ENCODE data around the gene CLEC4C. TPM values are rescaled to one million over a fixed set of nuclear protein-coding genes. Genes with fewer than 3 reads are reported as not detected.
"Not testable (repeated sequence)": the region's sequence is repeated elsewhere in the genome, so short reads cannot be mapped to it uniquely, and the experiment has no call there.

The CLEC4C gene
- total RNA-seq, 3 donors from 2014 or later (not counting 1 experiment from before 2014, with no cell fraction given) = 0.54 TPM; not detected in 2

DNA sequence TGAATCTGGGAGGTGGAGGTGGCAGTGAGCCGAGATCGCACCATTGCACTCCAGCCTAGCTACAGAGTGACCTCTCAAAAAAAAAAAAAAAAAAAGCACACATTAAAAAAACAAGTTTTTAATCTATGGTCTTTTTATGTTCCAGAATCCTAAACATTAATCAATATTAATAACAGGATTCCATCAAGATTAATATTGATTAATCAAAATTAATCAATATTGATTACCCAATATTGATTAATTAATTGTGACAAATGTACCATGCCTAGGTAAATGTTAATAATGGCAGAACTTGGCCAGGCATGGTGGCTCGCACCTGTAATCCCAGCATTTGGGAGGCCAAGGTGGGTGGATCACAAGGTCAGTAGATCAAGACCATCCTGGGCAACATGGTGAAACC is 34.1 kb upstream of the CLEC4C start:
- DNase-seq = no peak
- WGBS (ENCODE audit: insufficient coverage) = 98% methylated on average over 3 of the region's 3 CpGs
- intact Hi-C loops (cut with micrococcal nuclease) = no loop called here

GRCh38 chr12:7769999-7770398 is 22.8 kb upstream of the CLEC4C start:
- no peak for TF ChIP-seq CTCF (IDR thresholded peaks at IDR 0.05)
- intact Hi-C loops (cut with micrococcal nuclease) = no loop called here
- WGBS (ENCODE audit: insufficient coverage) = 62% methylated on average over 2 of the region's 3 CpGs
- Mint-ChIP-seq H3K36me3 (no peaks in the 10 kb centered on the region), H3K4me1 (no peaks in the 10 kb centered on the region), H3K9me3 (no peaks in the 10 kb centered on the region), H3K27ac (no peak overlapping the region), H3K4me3 (no peak overlapping the region), H3K27me3 (ENCODE audit: low read depth in 2 of 2) (peaks cover 0 to 6% of the 10 kb centered on the region in 2 donors)
- DNase-seq (no peak), ATAC-seq (no peak)
- no peak overlapping the region for H3K4me3 ChIP-seq (ENCODE audit: low read length)
- H3K4me1 ChIP-seq (ENCODE audit: control insufficient read depth, insufficient read depth, low read length) = no peaks in the 10 kb centered on the region
- H3K9me3 ChIP-seq (ENCODE audit: control insufficient read depth, insufficient read depth, low read length) = no peaks in the 10 kb centered on the region
- no peaks in the 10 kb centered on the region for H3K27me3 ChIP-seq (ENCODE audit: control insufficient read depth, insufficient read depth, low read length)
- H3K27ac ChIP-seq (ENCODE audit: low read length) = no peak overlapping the region
- no peaks in the 10 kb centered on the region for H3K36me3 ChIP-seq (ENCODE audit: control insufficient read depth, insufficient read depth, low read length)

More for the DNA sequence above, 34.1 kb upstream of the CLEC4C start:
- Mint-ChIP-seq H3K9me3 (no peaks in the 10 kb centered on the region), H3K4me1 (no peaks in the 10 kb centered on the region), H3K36me3 (no peaks in the 10 kb centered on the region), H3K4me3 (no peak overlapping the region), H3K27ac (no peak overlapping the region), H3K27me3 (ENCODE audit: low read depth in 2 of 2) (no peaks in the 10 kb centered on the region)
- Histone ChIP-seq H3K9me3 (ENCODE audit: control insufficient read depth, insufficient read depth, low read length) (no peaks in the 10 kb centered on the region), H3K27me3 (ENCODE audit: control insufficient read depth, insufficient read depth, low read length) (no peaks in the 10 kb centered on the region), H3K4me3 (ENCODE audit: low read length) (no peak overlapping the region), H3K4me1 (ENCODE audit: control insufficient read depth, insufficient read depth, low read length) (no peaks in the 10 kb centered on the region), H3K36me3 (ENCODE audit: control insufficient read depth, insufficient read depth, low read length) (no peaks in the 10 kb centered on the region), H3K27ac (ENCODE audit: low read length) (no peak overlapping the region)
- no peak for TF ChIP-seq CTCF (IDR thresholded peaks at IDR 0.05)
- ATAC-seq = no peak

GRCh38 chr12:7758766-7759140 is 11.6 kb upstream of the CLEC4C start:
- no peak overlapping the region for H3K27ac ChIP-seq (ENCODE audit: low read length)
- no peak for ATAC-seq
- no peak for TF ChIP-seq CTCF (IDR thresholded peaks at IDR 0.05)
- DNase-seq = no peak
- intact Hi-C loops (cut with micrococcal nuclease) = no loop called here
- H3K4me1 ChIP-seq (ENCODE audit: control insufficient read depth, insufficient read depth, low read length) = peaks cover 26% of the 10 kb centered on the region
- no peak overlapping the region for H3K4me3 Mint-ChIP-seq
- no peak overlapping the region for H3K4me3 ChIP-seq (ENCODE audit: low read length)
- 69% methylated on average over 9 of the region's 9 CpGs for WGBS (ENCODE audit: insufficient coverage)
- no peaks in the 10 kb centered on the region for H3K9me3 Mint-ChIP-seq
- peaks cover 0 to 4% of the 10 kb centered on the region in 2 donors for H3K27me3 Mint-ChIP-seq (ENCODE audit: low read depth in 2 of 2)
- no peaks in the 10 kb centered on the region for H3K36me3 Mint-ChIP-seq
- H3K4me1 Mint-ChIP-seq = peaks cover 14 to 15% of the 10 kb centered on the region in 2 donors
- no peaks in the 10 kb centered on the region for H3K36me3 ChIP-seq (ENCODE audit: control insufficient read depth, insufficient read depth, low read length)
- no peaks in the 10 kb centered on the region for H3K27me3 ChIP-seq (ENCODE audit: control insufficient read depth, insufficient read depth, low read length)
- H3K27ac Mint-ChIP-seq = no peak overlapping the region
- no peaks in the 10 kb centered on the region for H3K9me3 ChIP-seq (ENCODE audit: control insufficient read depth, insufficient read depth, low read length)

DNA sequence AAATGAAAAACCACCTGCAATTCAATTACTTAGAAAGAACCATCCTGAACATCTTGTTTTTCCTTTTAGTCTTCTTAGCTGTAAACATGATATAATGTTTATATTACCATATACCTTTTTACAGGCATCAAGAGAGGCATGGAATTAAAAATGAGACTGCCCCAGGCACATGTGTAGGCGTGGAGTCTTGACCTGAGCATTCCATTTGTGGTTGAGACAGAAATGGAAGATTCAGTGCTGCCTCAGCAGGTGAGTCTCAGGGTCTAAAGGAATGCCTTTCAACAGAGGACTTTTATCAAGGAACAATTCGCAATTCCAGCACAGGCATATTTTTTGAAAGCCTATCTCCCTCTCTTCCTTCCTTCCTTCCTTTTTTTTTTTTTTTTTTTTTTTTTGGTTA is 9.8 kb upstream of the CLEC4C start:
- H3K36me3 ChIP-seq (ENCODE audit: control insufficient read depth, insufficient read depth, low read length) = no peaks in the 10 kb centered on the region
- intact Hi-C loops (cut with micrococcal nuclease) = no loop called here
- Mint-ChIP-seq H3K9me3 (no peaks in the 10 kb centered on the region), H3K4me1 (peaks cover 28 to 29% of the 10 kb centered on the region in 2 donors), H3K27ac (no peak overlapping the region), H3K36me3 (no peaks in the 10 kb centered on the region), H3K27me3 (ENCODE audit: low read depth in 2 of 2) (no peaks in the 10 kb centered on the region), H3K4me3 (no peak overlapping the region)
- peaks cover 40% of the 10 kb centered on the region for H3K4me1 ChIP-seq (ENCODE audit: control insufficient read depth, insufficient read depth, low read length)
- H3K9me3 ChIP-seq (ENCODE audit: control insufficient read depth, insufficient read depth, low read length) = no peaks in the 10 kb centered on the region
- DNase-seq (no peak), ATAC-seq (no peak)
- no peak overlapping the region for H3K4me3 ChIP-seq (ENCODE audit: low read length)
- TF ChIP-seq CTCF (IDR thresholded peaks at IDR 0.05) = no peak
- 85% methylated on average over 1 of the region's 2 CpGs for WGBS (ENCODE audit: insufficient coverage)
- H3K27ac ChIP-seq (ENCODE audit: low read length) = no peak overlapping the region
- no peaks in the 10 kb centered on the region for H3K27me3 ChIP-seq (ENCODE audit: control insufficient read depth, insufficient read depth, low read length)

DNA sequence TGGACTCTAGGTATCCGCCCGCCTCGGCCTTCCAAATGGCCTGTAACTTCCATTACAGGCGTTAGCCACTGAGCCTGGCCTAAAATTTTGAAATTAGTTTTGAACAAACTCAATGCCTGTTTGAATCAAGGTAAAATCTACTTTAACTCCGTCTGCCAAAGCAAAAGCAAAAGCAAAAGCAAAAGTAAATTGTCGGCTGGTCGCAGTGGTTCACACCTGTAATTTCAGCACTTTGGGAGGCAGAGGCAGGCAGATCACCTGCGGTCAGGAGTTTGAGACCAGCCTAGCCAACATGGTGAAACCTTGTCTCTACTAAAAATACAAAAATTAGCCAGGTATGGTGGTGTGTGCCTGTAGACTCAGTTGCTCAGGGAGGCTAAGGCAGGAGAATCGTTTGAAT is 8.5 kb upstream of the CLEC4C start:
- H3K4me3 Mint-ChIP-seq = peak overlapping the region; percentile 71

More for the DNA sequence above, 8.5 kb upstream of the CLEC4C start:
- H3K27me3 ChIP-seq (ENCODE audit: control insufficient read depth, insufficient read depth, low read length); H3K36me3 ChIP-seq (ENCODE audit: control insufficient read depth, insufficient read depth, low read length); H3K27me3 Mint-ChIP-seq (ENCODE audit: low read depth in 2 of 2); intact Hi-C loops (cut with micrococcal nuclease); H3K4me3 ChIP-seq (ENCODE audit: low read length); H3K36me3 Mint-ChIP-seq; H3K9me3 Mint-ChIP-seq; H3K9me3 ChIP-seq (ENCODE audit: control insufficient read depth, insufficient read depth, low read length): not testable (repeated sequence)
- H3K27ac Mint-ChIP-seq = peak overlapping the region in 1 of 2 donors; percentile 63
- peaks cover 29 to 32% of the 10 kb centered on the region in 2 donors for H3K4me1 Mint-ChIP-seq
- DNase-seq (peak; percentile 23 to 47), ATAC-seq (peak; percentile 48 to 72 (median 72))
- peaks cover 46% of the 10 kb centered on the region for H3K4me1 ChIP-seq (ENCODE audit: control insufficient read depth, insufficient read depth, low read length)
- peak overlapping the region; percentile 30 for H3K27ac ChIP-seq (ENCODE audit: low read length)
- WGBS (ENCODE audit: insufficient coverage) = 44% methylated on average over 9 of the region's 9 CpGs

Data from natural killer cell (primary cell).